HepG2 (cell line): ENCODE data around the gene RNF148. TPM values are rescaled to one million over a fixed set of nuclear protein-coding genes. Genes with fewer than 3 reads are reported as not detected.

Source experiments
- CREB1 ChIP-seq, 2 experiments: fragments of 450-650 bp in 1 of 2; IDR thresholded peaks; 2 replicates each; pipeline ENCODE4 v1.6.1; 2016 to 2017; ENCODE audit warnings: control low read depth in 1 of 2, mild to moderate bottlenecking in 1 of 2, missing compliant biosample characterization in 1 of 2, missing genetic modification characterization in 1 of 2
- FOXA1 ChIP-seq, 2 experiments: fragments of 450-650 bp in 1 of 2; sonication (generic) in 1 of 2; formaldehyde crosslinking in 1 of 2; IDR thresholded peaks; 2 replicates each; pipeline versions ENCODE4 v1.4.0 to v1.6.1; 2016 to 2020; ENCODE audit warnings: missing genetic modification reagents in 1 of 2
- GATAD1 ChIP-seq: IDR thresholded peaks from 2 replicates; pipeline ENCODE4 v1.6.1; 2016; ENCODE audit warnings: missing genetic modification reagents, missing compliant biosample characterization
- HMG20A ChIP-seq: IDR thresholded peaks from 2 replicates; pipeline ENCODE4 v1.6.1; 2016; ENCODE audit warnings: borderline replicate concordance
- NR2F1 ChIP-seq, 2 experiments: fragments of 450-650 bp in 1 of 2; formaldehyde crosslinking in 1 of 2; IDR thresholded peaks; 2 replicates each; pipeline versions ENCODE4 v1.5.0 to v1.6.1; 2016 to 2020; ENCODE audit warnings: mild to moderate bottlenecking in 1 of 2, missing compliant biosample characterization in 1 of 2, missing genetic modification reagents in 1 of 2, moderate library complexity in 1 of 2
- NR2F6 ChIP-seq, 2 experiments: IDR thresholded peaks; 2 replicates each; pipeline ENCODE4 v1.6.1; 2016; ENCODE audit warnings: antibody characterized with exemption in 1 of 2, mild to moderate bottlenecking in 1 of 2
- RAD51 ChIP-seq: fragments of 450-650 bp; IDR thresholded peaks from 2 replicates; pipeline ENCODE4 v1.6.1; 2016; ENCODE audit warnings: borderline replicate concordance
- SKI ChIP-seq: fragments of 450-650 bp; IDR thresholded peaks from one replicate; pipeline ENCODE4 v1.6.1; 2018; ENCODE audit warnings: mild to moderate bottlenecking; ENCODE audit not compliant: partially characterized antibody
- SOX5 ChIP-seq: IDR thresholded peaks from 2 replicates; pipeline ENCODE4 v1.6.1; 2016; ENCODE audit warnings: borderline replicate concordance
- ZKSCAN8 ChIP-seq: IDR thresholded peaks from 2 replicates; pipeline ENCODE4 v1.6.1; 2016; ENCODE audit warnings: borderline replicate concordance, missing genetic modification reagents, missing compliant biosample characterization
- ZNF17 ChIP-seq: sonication (generic); formaldehyde crosslinking; IDR thresholded peaks from 2 replicates; pipeline ENCODE4 v1.5.0; 2020; ENCODE audit warnings: mild to moderate bottlenecking, missing genetic modification reagents
- ZNF20 ChIP-seq: sonication (generic); formaldehyde crosslinking; IDR thresholded peaks from 2 replicates; pipeline ENCODE4 v1.4.0; 2020; ENCODE audit warnings: mild to moderate bottlenecking, moderate library complexity, missing genetic modification reagents
- ZNF737 ChIP-seq: sonication (generic); formaldehyde crosslinking; IDR thresholded peaks from 2 replicates; pipeline ENCODE4 v1.5.0; 2020; ENCODE audit warnings: missing genetic modification reagents, mild to moderate bottlenecking, borderline replicate concordance
- ZNF776 ChIP-seq: sonication (generic); formaldehyde crosslinking; IDR thresholded peaks from 2 replicates; pipeline ENCODE4 v1.4.0; 2020; ENCODE audit warnings: mild to moderate bottlenecking, missing genetic modification reagents
- ZSCAN21 ChIP-seq: sonication (generic); formaldehyde crosslinking; IDR thresholded peaks from 2 replicates; pipeline ENCODE4 v1.8.0; 2022; ENCODE audit warnings: mild to moderate bottlenecking, missing genetic modification reagents, moderate library complexity, borderline replicate concordance
- polyA plus RNA-seq, 8 experiments: library from polyadenylated mRNA; depleted of rRNA in 3 of 8; stranded (reverse) in 7 of 8; unstranded in 1 of 8; fragments of >200 nt; fragmentation: Illumina TruSeq in 4 of 8; extraction: Trizol in 4 of 8; gene quantifications; 2 replicates each; pipeline versions ENCODE4 v1.2.1 to v1.2.3, GENCODE V29; 2011 to 2016; ENCODE audit warnings: low read depth in 4 of 8, missing spikeins in 1 of 8, mixed read lengths in 1 of 8; ENCODE audit not compliant: insufficient read depth in 1 of 8
- total RNA-seq, 5 experiments: library from RNA; depleted of rRNA; stranded (reverse); fragments of >200 nt; fragmentation: Illumina TruSeq; extraction: Trizol; gene quantifications; 2 replicates each; pipeline ENCODE4 v1.2.3, GENCODE V29; 2016; ENCODE audit warnings: low read depth in 1 of 5
- TF ChIP-seq, protein P1 (sequence below): sonication (generic); formaldehyde crosslinking; conservative IDR thresholded peaks from 2 replicates; pipeline ENCODE4 v1.4.0; 2020; ENCODE audit warnings: mild to moderate bottlenecking, missing genetic modification reagents, moderate library complexity
- TF ChIP-seq, protein P2 (sequence below), 2 experiments: sonication (generic) in 1 of 2; formaldehyde crosslinking in 1 of 2; IDR thresholded peaks; 2 replicates each; pipeline versions ENCODE4 v1.4.0 to v1.6.1; 2016 to 2020; ENCODE audit warnings: borderline replicate concordance in 1 of 2, low read depth in 1 of 2, mild to moderate bottlenecking in 1 of 2, missing genetic modification reagents in 1 of 2
- TF ChIP-seq, protein P3 (sequence below): sonication (generic); IDR thresholded peaks from 2 replicates; pipeline ENCODE4 v1.6.1; 2016; ENCODE audit warnings: low read depth, borderline replicate concordance
- TF ChIP-seq, protein P4 (sequence below): sonication (generic); formaldehyde crosslinking; IDR thresholded peaks from 2 replicates; pipeline ENCODE4 v1.8.0; 2022; ENCODE audit warnings: mild to moderate bottlenecking, missing genetic modification reagents, borderline replicate concordance

The RNF148 gene
- total and polyA plus RNA-seq, 2 of the 13 experiments (the other 11 are each of a cell fraction or from before 2014, with no cell fraction given): 0.16 to 1.6 TPM

DNA sequence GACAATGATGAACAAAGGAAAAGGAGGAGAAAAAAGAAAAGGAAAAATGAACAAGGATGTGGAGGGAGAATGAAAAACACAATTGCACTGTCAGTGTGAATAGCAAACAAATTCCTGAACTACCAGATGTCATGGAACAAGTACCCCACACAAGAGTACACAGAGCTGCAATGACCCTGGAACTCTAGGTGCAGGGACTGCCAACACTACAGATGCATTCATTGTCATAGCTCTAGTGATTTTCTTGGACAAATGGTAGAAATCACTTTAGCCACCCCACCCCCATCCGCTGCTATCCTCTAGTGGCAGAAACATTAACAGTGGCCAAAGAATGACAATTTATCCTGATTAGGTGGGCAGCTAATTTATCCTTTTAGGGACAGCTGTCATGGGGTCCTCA lies 6.9 kb downstream of the RNF148 start (continued):
- TF ChIP-seq, protein P1, sequence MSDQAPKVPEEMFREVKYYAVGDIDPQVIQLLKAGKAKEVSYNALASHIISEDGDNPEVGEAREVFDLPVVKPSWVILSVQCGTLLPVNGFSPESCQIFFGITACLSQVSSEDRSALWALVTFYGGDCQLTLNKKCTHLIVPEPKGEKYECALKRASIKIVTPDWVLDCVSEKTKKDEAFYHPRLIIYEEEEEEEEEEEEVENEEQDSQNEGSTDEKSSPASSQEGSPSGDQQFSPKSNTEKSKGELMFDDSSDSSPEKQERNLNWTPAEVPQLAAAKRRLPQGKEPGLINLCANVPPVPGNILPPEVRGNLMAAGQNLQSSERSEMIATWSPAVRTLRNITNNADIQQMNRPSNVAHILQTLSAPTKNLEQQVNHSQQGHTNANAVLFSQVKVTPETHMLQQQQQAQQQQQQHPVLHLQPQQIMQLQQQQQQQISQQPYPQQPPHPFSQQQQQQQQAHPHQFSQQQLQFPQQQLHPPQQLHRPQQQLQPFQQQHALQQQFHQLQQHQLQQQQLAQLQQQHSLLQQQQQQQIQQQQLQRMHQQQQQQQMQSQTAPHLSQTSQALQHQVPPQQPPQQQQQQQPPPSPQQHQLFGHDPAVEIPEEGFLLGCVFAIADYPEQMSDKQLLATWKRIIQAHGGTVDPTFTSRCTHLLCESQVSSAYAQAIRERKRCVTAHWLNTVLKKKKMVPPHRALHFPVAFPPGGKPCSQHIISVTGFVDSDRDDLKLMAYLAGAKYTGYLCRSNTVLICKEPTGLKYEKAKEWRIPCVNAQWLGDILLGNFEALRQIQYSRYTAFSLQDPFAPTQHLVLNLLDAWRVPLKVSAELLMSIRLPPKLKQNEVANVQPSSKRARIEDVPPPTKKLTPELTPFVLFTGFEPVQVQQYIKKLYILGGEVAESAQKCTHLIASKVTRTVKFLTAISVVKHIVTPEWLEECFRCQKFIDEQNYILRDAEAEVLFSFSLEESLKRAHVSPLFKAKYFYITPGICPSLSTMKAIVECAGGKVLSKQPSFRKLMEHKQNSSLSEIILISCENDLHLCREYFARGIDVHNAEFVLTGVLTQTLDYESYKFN (CRISPR knock-in tag): peak; percentile 73
- TF ChIP-seq HMG20A (CRISPR knock-in tag) (peak; percentile 41; the same call in 1 of the 2 replicates), GATAD1 (CRISPR knock-in tag) (peak; percentile 9; the same call in 1 of the 2 replicates), NR2F6 (IDR thresholded peaks at IDR 0.05) (peak; percentile 73), NR2F6 (CRISPR knock-in tag; IDR thresholded peaks at IDR 0.05) (peak; percentile 75), CREB1 (IDR thresholded peaks at IDR 0.05) (no peak), CREB1 (CRISPR knock-in tag; IDR thresholded peaks at IDR 0.05) (peak; percentile 45; the same call in 1 of the 2 replicates), ZKSCAN8 (CRISPR knock-in tag) (peak; percentile 26; the same call in 1 of the 2 replicates), ZNF737 (no peak), SOX5 (CRISPR knock-in tag) (peak; percentile 86), SKI (no peak), ZNF17 (CRISPR knock-in tag) (no peak), ZNF20 (no peak), ZNF776 (CRISPR knock-in tag) (no peak), ZSCAN21 (CRISPR knock-in tag) (peak; percentile 44; the same call in 1 of the 2 replicates), FOXA1 (IDR thresholded peaks at IDR 0.05) (no peak), FOXA1 (CRISPR knock-in tag; IDR thresholded peaks at IDR 0.05) (peak; percentile 66), RAD51 (no peak), NR2F1 (CRISPR knock-in tag; IDR thresholded peaks at IDR 0.05) (peak in 1 of 2 experiments; percentile 44; a peak in 2 of 4 replicates)
- TF ChIP-seq, protein P2, sequence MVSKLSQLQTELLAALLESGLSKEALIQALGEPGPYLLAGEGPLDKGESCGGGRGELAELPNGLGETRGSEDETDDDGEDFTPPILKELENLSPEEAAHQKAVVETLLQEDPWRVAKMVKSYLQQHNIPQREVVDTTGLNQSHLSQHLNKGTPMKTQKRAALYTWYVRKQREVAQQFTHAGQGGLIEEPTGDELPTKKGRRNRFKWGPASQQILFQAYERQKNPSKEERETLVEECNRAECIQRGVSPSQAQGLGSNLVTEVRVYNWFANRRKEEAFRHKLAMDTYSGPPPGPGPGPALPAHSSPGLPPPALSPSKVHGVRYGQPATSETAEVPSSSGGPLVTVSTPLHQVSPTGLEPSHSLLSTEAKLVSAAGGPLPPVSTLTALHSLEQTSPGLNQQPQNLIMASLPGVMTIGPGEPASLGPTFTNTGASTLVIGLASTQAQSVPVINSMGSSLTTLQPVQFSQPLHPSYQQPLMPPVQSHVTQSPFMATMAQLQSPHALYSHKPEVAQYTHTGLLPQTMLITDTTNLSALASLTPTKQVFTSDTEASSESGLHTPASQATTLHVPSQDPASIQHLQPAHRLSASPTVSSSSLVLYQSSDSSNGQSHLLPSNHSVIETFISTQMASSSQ (IDR thresholded peaks at IDR 0.05; ENCODE audit: low read depth): no peak
- TF ChIP-seq, protein P2 (CRISPR knock-in tag; IDR thresholded peaks at IDR 0.05; ENCODE audit: borderline replicate concordance): peak; percentile 51; the same call in 1 of the 2 replicates
- TF ChIP-seq, protein P3, sequence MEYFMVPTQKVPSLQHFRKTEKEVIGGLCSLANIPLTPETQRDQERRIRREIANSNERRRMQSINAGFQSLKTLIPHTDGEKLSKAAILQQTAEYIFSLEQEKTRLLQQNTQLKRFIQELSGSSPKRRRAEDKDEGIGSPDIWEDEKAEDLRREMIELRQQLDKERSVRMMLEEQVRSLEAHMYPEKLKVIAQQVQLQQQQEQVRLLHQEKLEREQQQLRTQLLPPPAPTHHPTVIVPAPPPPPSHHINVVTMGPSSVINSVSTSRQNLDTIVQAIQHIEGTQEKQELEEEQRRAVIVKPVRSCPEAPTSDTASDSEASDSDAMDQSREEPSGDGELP: peak; percentile 9; the same call in 1 of the 2 replicates
- TF ChIP-seq, protein P4, sequence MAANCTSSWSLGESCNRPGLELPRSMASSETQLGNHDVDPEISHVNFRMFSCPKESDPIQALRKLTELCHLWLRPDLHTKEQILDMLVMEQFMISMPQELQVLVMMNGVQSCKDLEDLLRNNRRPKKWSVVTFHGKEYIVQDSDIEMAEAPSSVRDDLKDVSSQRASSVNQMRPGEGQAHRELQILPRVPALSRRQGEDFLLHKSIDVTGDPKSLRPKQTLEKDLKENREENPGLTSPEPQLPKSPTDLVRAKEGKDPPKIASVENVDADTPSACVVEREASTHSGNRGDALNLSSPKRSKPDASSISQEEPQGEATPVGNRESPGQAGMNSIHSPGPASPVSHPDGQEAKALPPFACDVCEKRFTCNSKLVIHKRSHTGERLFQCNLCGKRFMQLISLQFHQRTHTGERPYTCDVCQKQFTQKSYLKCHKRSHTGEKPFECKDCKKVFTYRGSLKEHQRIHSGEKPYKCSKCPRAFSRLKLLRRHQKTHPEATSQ (CRISPR knock-in tag): peak; percentile 59; the same call in 1 of the 2 replicates
